Fibroblast of gingiva (primary cell): ENCODE results near the gene CHD1.

Source experiments
- DNase-seq: peaks from one replicate; pipeline ENCODE4 v3.0.0-alpha.2; 2011; ENCODE audit warnings: low read depth

The CHD1 gene

GRCh38 chr5:98902733-98903132 is 26.1 kb downstream of the CHD1 start:
- DNase-seq, result no peak

- no peak for DNase-seq
These were observed 29.4 kb downstream of the CHD1 start for GRCh38 chr5:98899456-98899855.

GRCh38 chr5:98898743-98899142 is 30.1 kb downstream of the CHD1 start:
- DNase-seq, result no peak

- DNase-seq, result no peak
These were observed 37.2 kb downstream of the CHD1 start for GRCh38 chr5:98891591-98891990.

GRCh38 chr5:98880598-98880997 is 48.2 kb downstream of the CHD1 start:
- DNase-seq, result no peak

GRCh38 chr5:98880151-98880550 is 48.7 kb downstream of the CHD1 start:
- no peak for DNase-seq

GRCh38 chr5:98877600-98877999 is 51.2 kb downstream of the CHD1 start:
- no peak for DNase-seq

- DNase-seq, result peak; percentile 29
These were observed 56.1 kb downstream of the CHD1 start for GRCh38 chr5:98872674-98873073.

GRCh38 chr5:98865690-98866089 is 63.1 kb downstream of the CHD1 start:
- DNase-seq, result no peak

GRCh38 chr5:98847054-98847453 is 81.8 kb downstream of the CHD1 start:
- no peak for DNase-seq

GRCh38 chr5:98846520-98846919 is 82.3 kb downstream of the CHD1 start:
- DNase-seq, result no peak

- no peak for DNase-seq
These were observed 82.9 kb downstream of the CHD1 start for GRCh38 chr5:98845878-98846277.

- no peak for DNase-seq
These were observed 83.9 kb downstream of the CHD1 start for GRCh38 chr5:98844865-98845264.

- DNase-seq, result no peak
These were observed 85.3 kb downstream of the CHD1 start for GRCh38 chr5:98843481-98843880.

GRCh38 chr5:98840946-98841345 is 87.9 kb downstream of the CHD1 start:
- peak; percentile 64 for DNase-seq

GRCh38 chr5:98839469-98840383 is 89.1 kb downstream of the CHD1 start:
- no peak for DNase-seq

GRCh38 chr5:98836175-98836574 is 92.6 kb downstream of the CHD1 start:
- no peak for DNase-seq

- DNase-seq, result no peak
These were observed 101.1 kb downstream of the CHD1 start for GRCh38 chr5:98827588-98828284.

GRCh38 chr5:98827161-98827560 is 101.6 kb downstream of the CHD1 start:
- peak; percentile 40 for DNase-seq

- DNase-seq, result no peak
These were observed 103.0 kb downstream of the CHD1 start for GRCh38 chr5:98825582-98826375.

- DNase-seq, result no peak
These were observed 112.1 kb downstream of the CHD1 start for GRCh38 chr5:98816582-98817222.

GRCh38 chr5:98813755-98814154 is 115.1 kb downstream of the CHD1 start:
- no peak for DNase-seq
